H9 (cell line): ENCODE results near the gene FBLN2. TPM values are rescaled to one million over a fixed set of nuclear protein-coding genes. Genes with fewer than 3 reads are reported as not detected.

Experiments used
- DNase-seq: peaks from one replicate; pipeline ENCODE4 v3.0.0-alpha.2; 2017
- H2AFZ ChIP-seq: one replicate; pipeline ENCODE4 v1.6.1; 2013; ENCODE audit warnings: mild to moderate bottlenecking, low read length, control low read depth, moderate library complexity
- H2AK5ac ChIP-seq: 2 replicates; pipeline ENCODE4 v1.6.1; 2013; ENCODE audit warnings: low read length, control low read depth, mixed read lengths; ENCODE audit not compliant: insufficient read length
- H2BK120ac ChIP-seq: one replicate; pipeline ENCODE4 v1.6.1; 2013; ENCODE audit warnings: low read depth, mild to moderate bottlenecking, low read length, control low read depth, inconsistent platforms; ENCODE audit not compliant: poor library complexity, severe bottlenecking
- H2BK12ac ChIP-seq: 2 replicates; pipeline ENCODE4 v1.6.1; 2013; ENCODE audit warnings: low read length, control low read depth, mixed read lengths, low read depth; ENCODE audit not compliant: insufficient read length
- H2BK15ac ChIP-seq: 2 replicates; pipeline ENCODE4 v1.6.1; 2013; ENCODE audit warnings: low read depth, low read length, control low read depth
- H2BK20ac ChIP-seq: one replicate; pipeline ENCODE4 v1.6.1; 2013; ENCODE audit warnings: low read depth, mild to moderate bottlenecking, low read length, control low read depth, inconsistent platforms; ENCODE audit not compliant: poor library complexity, severe bottlenecking
- H2BK5ac ChIP-seq: 2 replicates; pipeline ENCODE4 v1.6.1; 2013; ENCODE audit warnings: low read length, control low read depth, mixed read lengths; ENCODE audit not compliant: insufficient read length
- H3K14ac ChIP-seq: 2 replicates; pipeline ENCODE4 v1.6.1; 2013; ENCODE audit warnings: low read length, control low read depth; ENCODE audit not compliant: insufficient read depth
- H3K18ac ChIP-seq: 2 replicates; pipeline ENCODE4 v1.6.1; 2013; ENCODE audit warnings: low read depth, mild to moderate bottlenecking, mixed read lengths, low read length, control low read depth; ENCODE audit not compliant: insufficient read length
- H3K23ac ChIP-seq: 2 replicates; pipeline ENCODE4 v1.6.1; 2013; ENCODE audit warnings: low read length, control low read depth, mixed read lengths, low read depth; ENCODE audit not compliant: insufficient read length
- H3K23me2 ChIP-seq: 2 replicates; pipeline ENCODE4 v1.6.1; 2013; ENCODE audit warnings: low read depth, mild to moderate bottlenecking, mixed read lengths, low read length, control low read depth; ENCODE audit not compliant: insufficient read length, poor library complexity, severe bottlenecking
- H3K27ac ChIP-seq: 2 replicates; pipeline ENCODE4 v1.5.1; 2013; ENCODE audit warnings: low read length, control low read depth, mixed read lengths, low read depth; ENCODE audit not compliant: insufficient read length
- H3K27me3 ChIP-seq: 2 replicates; pipeline ENCODE4 v1.6.1; 2013; ENCODE audit warnings: low read length, control low read depth, inconsistent platforms; ENCODE audit not compliant: insufficient read depth
- H3K4ac ChIP-seq: 2 replicates; pipeline ENCODE4 v1.6.1; 2013; ENCODE audit warnings: low read depth, mild to moderate bottlenecking, control low read depth, inconsistent platforms, low read length, moderate library complexity
- H3K4me1 ChIP-seq: 2 replicates; pipeline ENCODE4 v1.6.1; 2013; ENCODE audit warnings: low read length, control low read depth, inconsistent platforms; ENCODE audit not compliant: insufficient read depth
- H3K4me2 ChIP-seq: 2 replicates; pipeline ENCODE4 v1.6.1; 2013; ENCODE audit warnings: low read length, control low read depth, mixed read lengths; ENCODE audit not compliant: insufficient read length, insufficient read depth
- H3K56ac ChIP-seq: 2 replicates; pipeline ENCODE4 v1.6.1; 2013; ENCODE audit warnings: low read depth, mild to moderate bottlenecking, mixed read lengths, low read length, control low read depth; ENCODE audit not compliant: insufficient read length
- H3K79me1 ChIP-seq: 2 replicates; pipeline ENCODE4 v1.6.1; 2013; ENCODE audit warnings: low read depth, mild to moderate bottlenecking, moderate library complexity, low read length, control low read depth, inconsistent platforms; ENCODE audit not compliant: insufficient read depth, poor library complexity, severe bottlenecking
- H3K79me2 ChIP-seq: 2 replicates; pipeline ENCODE4 v1.6.1; 2013; ENCODE audit warnings: low read length, control low read depth, inconsistent platforms; ENCODE audit not compliant: insufficient read depth
- H3K9ac ChIP-seq: 2 replicates; pipeline ENCODE4 v1.6.1; 2013; ENCODE audit warnings: low read length, control low read depth, mixed read lengths; ENCODE audit not compliant: insufficient read length; ENCODE audit errors: extremely low read depth
- H3K9me3 ChIP-seq: one replicate; pipeline ENCODE4 v1.6.1; 2013; ENCODE audit warnings: low read depth, low read length, inconsistent platforms; ENCODE audit not compliant: control insufficient read depth
- H3T11ph ChIP-seq: one replicate; pipeline ENCODE4 v1.6.1; 2013; ENCODE audit warnings: mild to moderate bottlenecking, low read length, control low read depth, inconsistent platforms
- H4K20me1 ChIP-seq: one replicate; pipeline ENCODE4 v1.6.1; 2013; ENCODE audit not compliant: control insufficient read depth, insufficient read length, insufficient read depth
- H4K5ac ChIP-seq: 2 replicates; pipeline ENCODE4 v1.6.1; 2013; ENCODE audit warnings: low read depth, mild to moderate bottlenecking, mixed read lengths, low read length, control low read depth; ENCODE audit not compliant: insufficient read length
- H4K8ac ChIP-seq: replicated peaks from 2 replicates; pipeline ENCODE4 v1.6.1; 2013; ENCODE audit warnings: low read length, control low read depth, mixed read lengths, low read depth; ENCODE audit not compliant: insufficient read length
- H4K91ac ChIP-seq: 2 replicates; pipeline ENCODE4 v1.6.1; 2013; ENCODE audit warnings: low read depth, mild to moderate bottlenecking, moderate library complexity, mixed read lengths, low read length, control low read depth; ENCODE audit not compliant: insufficient read length
- H3K27ac Mint-ChIP-seq, 3 experiments: 2 replicates in 2 of 3; 3 replicates in 1 of 3; pipeline ENCODE4 v1.8.0; 2020 to 2021; ENCODE audit warnings: mixed read lengths in 3 of 3, mild to moderate bottlenecking in 1 of 3, moderate library complexity in 1 of 3
- H3K27me3 Mint-ChIP-seq: 2 replicates; pipeline ENCODE4 v1.8.0; 2021; ENCODE audit warnings: low read depth, mild to moderate bottlenecking, moderate library complexity, mixed read lengths
- H3K36me3 Mint-ChIP-seq, 3 experiments: 2 replicates in 2 of 3; 3 replicates in 1 of 3; pipeline ENCODE4 v1.8.0; 2020 to 2021; ENCODE audit warnings: low read depth in 3 of 3, mixed read lengths in 3 of 3; ENCODE audit not compliant: insufficient read depth in 1 of 3
- H3K4me1 Mint-ChIP-seq, 2 experiments: 2 replicates each; pipeline ENCODE4 v1.8.0; 2020; ENCODE audit warnings: mixed read lengths in 2 of 2
- H3K4me3 Mint-ChIP-seq, 2 experiments: 2 replicates in 1 of 2; 3 replicates in 1 of 2; pipeline ENCODE4 v1.8.0; 2020 to 2021; ENCODE audit warnings: mild to moderate bottlenecking in 2 of 2, mixed read lengths in 2 of 2, moderate library complexity in 1 of 2
- H3K9me3 Mint-ChIP-seq, 2 experiments: 2 replicates in 1 of 2; 3 replicates in 1 of 2; pipeline ENCODE4 v1.8.0; 2020; ENCODE audit warnings: mild to moderate bottlenecking in 2 of 2, mixed read lengths in 2 of 2, moderate library complexity in 1 of 2
- CTCF ChIP-seq: fragments of 200-600 bp; sonication (generic); conservative IDR thresholded peaks from 3 replicates; pipeline ENCODE4 v1.8.0; 2021; ENCODE audit warnings: antibody characterized with exemption, mild to moderate bottlenecking
- WGBS: extraction: QIAGEN DNeasy Blood & Tissue Kit; methylation state at CpG from one replicate; pipeline ENCODE4 v1.1.7; 2013; ENCODE audit warnings: missing lambda C conversion rate, low lambda C conversion rate, mixed read lengths; ENCODE audit not compliant: insufficient read length; ENCODE audit errors: extremely low coverage; 5-methylcytosine and 5-hydroxymethylcytosine counted together
- total RNA-seq: library from RNA; stranded (reverse); gene quantifications from 2 replicates; pipeline ENCODE4 v1.2.1, GENCODE V29; 2021

Gene FBLN2
- total RNA-seq, 1 experiment from 2014 or later, result 11.8 TPM

- no peaks in the 10 kb centered on the region for H3K9me3 ChIP-seq
- H3K18ac ChIP-seq, result no peak overlapping the region
- H3K36me3 Mint-ChIP-seq, result peaks cover 0 to 2% (median 0%) of the 10 kb centered on the region in 3 experiments; a peak in 5 of 7 replicates
- no peak overlapping the region for H2BK15ac ChIP-seq
- H3K27ac ChIP-seq, result no peak overlapping the region
- peaks cover 3% of the 10 kb centered on the region; the same call in 1 of the 2 replicates for H3K27me3 Mint-ChIP-seq
- H3T11ph ChIP-seq, result no peak overlapping the region
- no peak overlapping the region for H3K27ac Mint-ChIP-seq
- no CpG with 5 or more reads among the region's 15 CpGs for WGBS
- H3K56ac ChIP-seq, result no peak overlapping the region
- no peaks in the 10 kb centered on the region for H3K23me2 ChIP-seq
- H3K4me2 ChIP-seq, result no peak overlapping the region
- no peaks in the 10 kb centered on the region for H3K27me3 ChIP-seq
- TF ChIP-seq CTCF, result no peak
- H2BK20ac ChIP-seq, result no peak overlapping the region
- no peak overlapping the region for H2BK5ac ChIP-seq
- H3K79me1 ChIP-seq, result no peaks in the 10 kb centered on the region
- no peaks in the 10 kb centered on the region for H3K4me1 ChIP-seq
- peaks cover 6 to 15% of the 10 kb centered on the region in 2 experiments for H3K9me3 Mint-ChIP-seq
- H4K91ac ChIP-seq, result no peak overlapping the region
- H4K20me1 ChIP-seq, result no peaks in the 10 kb centered on the region
- no peak overlapping the region for H3K23ac ChIP-seq
- H3K4ac ChIP-seq, result no peak overlapping the region
- H4K8ac ChIP-seq, result no peak overlapping the region
- no peaks in the 10 kb centered on the region for H3K79me2 ChIP-seq
- H3K14ac ChIP-seq, result no peak overlapping the region
- no peak overlapping the region for H4K5ac ChIP-seq
- H3K4me3 Mint-ChIP-seq, result no peak overlapping the region
- H2BK120ac ChIP-seq, result no peak overlapping the region
- H2AK5ac ChIP-seq, result no peak overlapping the region
- H2AFZ ChIP-seq, result no peak overlapping the region
- H3K9ac ChIP-seq, result no peak overlapping the region
- peaks cover 0 to 8% of the 10 kb centered on the region in 2 experiments; a peak in 1 of 4 replicates for H3K4me1 Mint-ChIP-seq
- no peak for DNase-seq
- no peak overlapping the region for H2BK12ac ChIP-seq
Observed at GRCh38 chr3:13518516-13518953, 30.4 kb upstream of the FBLN2 start.
